ENCODE measurements around the gene ZFP90.
"Not testable (repeated sequence)": the region's sequence is repeated elsewhere in the genome, so short reads cannot be mapped to it uniquely, and the experiment has no call there.

- TF ChIP-seq ZNF282 (CRISPR knock-in tag; IDR thresholded peaks at IDR 0.05); USF1 (CRISPR knock-in tag; IDR thresholded peaks at IDR 0.05); RB1 (IDR thresholded peaks at IDR 0.05; ENCODE audit: low read depth); NFYB (IDR thresholded peaks at IDR 0.05; ENCODE audit: extremely low read depth, insufficient read length); CTCF (IDR thresholded peaks at IDR 0.05 in 2 of 3, conservative IDR thresholded peaks at IDR 0.05 in 1 of 3; ENCODE audit: insufficient read depth in 2 of 3, low read depth in 1 of 3, low read length in 3 of 3); JUN (IDR thresholded peaks at IDR 0.05; ENCODE audit: borderline replicate concordance, low read depth, low read length); JUN (CRISPR knock-in tag; IDR thresholded peaks at IDR 0.05; ENCODE audit: borderline replicate concordance); POLR2A (conservative IDR thresholded peaks at IDR 0.05); BACH1 (tag; IDR thresholded peaks at IDR 0.05); FOXM1 (IDR thresholded peaks at IDR 0.05; ENCODE audit: low read depth); FOXM1 (CRISPR knock-in tag; IDR thresholded peaks at IDR 0.05; ENCODE audit: low read depth); GATAD2B (IDR thresholded peaks at IDR 0.05; ENCODE audit: borderline replicate concordance): not testable (repeated sequence)
Measured at GRCh38 chr16:68560341-68560740, 21.2 kb downstream of the ZFP90 start.

Measured in K562 (cell line).